NCI-H1436 (cell line): Measurements from ENCODE around the gene LCOR.

Source experiments
- DNase-seq: peaks from one replicate; lab custom pipeline; 2025; lab: John Stamatoyannopoulos, UW

Gene LCOR

DNA sequence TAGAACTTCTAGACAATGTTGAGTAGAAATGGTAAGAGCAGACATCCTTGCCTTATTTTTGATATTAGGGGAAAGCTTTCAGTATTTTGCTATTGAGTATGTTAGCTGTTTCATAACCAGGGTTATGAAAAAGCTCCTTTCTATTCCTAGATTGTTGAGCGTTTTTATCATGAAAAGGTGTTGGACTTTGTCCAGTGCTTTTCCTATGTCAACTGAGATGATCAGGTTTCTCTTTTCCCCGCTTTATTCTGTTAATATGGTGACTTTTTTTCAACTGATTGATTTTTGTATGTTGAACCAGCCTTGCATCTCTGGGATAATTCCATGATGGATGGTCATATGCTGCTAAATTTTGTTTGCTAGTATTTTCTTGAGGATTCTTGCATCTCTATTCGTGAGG is 58.5 kb downstream of the LCOR start:
- no peak for DNase-seq

DNA sequence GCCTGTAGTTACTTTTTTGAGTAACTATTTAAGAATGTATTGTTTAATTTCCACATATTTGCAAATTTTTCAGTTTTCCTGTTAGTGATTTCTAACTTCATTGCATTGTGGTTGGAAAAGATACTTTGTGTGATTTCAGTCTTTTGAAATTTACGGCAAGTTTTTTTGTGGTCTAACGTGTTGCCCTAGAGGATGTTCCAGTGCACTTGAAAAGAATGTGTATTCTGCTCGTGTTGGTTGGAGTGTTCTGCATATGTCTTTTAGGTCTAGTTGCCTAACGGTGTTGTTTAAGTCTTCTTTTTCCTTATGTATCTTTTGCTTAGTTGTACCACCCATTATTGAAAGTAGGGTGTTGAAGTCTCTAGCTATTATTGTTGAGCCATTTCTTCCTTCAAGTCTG is 59.7 kb downstream of the LCOR start:
- DNase-seq = no peak

DNA sequence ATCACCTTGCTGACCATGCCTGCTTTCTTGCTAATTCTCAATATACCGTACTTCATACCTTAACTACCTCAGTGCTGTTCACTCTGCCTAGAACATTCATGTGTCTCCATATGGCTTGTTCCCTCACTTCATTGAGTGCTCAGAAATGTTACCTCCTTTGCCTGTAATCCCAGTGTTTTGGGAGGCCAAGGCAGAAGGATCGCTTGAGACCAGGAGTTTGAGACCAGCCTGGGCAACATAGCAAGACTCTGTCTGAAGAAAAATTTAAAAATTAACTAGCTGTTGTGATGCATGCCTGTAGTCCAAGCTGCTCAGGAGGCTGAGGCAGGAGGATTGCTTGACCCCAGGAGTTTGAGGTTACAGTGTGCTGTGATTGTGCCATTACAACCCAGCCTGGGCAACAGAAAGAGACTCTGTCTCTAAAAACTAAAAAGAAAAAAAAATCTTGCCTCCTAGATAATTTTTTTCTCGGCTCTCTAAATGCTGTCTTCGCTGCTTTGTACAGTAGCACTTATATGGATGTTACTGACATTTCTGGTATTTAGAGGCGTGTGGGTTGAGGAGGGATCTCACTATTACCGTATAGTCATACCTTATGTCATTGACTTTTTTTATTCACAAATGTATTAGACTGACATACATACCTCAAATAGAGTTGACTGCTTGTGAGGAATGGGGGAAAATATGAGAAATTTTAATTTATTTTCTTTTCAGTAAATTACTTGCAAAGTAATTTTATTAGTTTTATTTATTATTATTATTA is 63.7 kb downstream of the LCOR start:
- no peak for DNase-seq

DNA sequence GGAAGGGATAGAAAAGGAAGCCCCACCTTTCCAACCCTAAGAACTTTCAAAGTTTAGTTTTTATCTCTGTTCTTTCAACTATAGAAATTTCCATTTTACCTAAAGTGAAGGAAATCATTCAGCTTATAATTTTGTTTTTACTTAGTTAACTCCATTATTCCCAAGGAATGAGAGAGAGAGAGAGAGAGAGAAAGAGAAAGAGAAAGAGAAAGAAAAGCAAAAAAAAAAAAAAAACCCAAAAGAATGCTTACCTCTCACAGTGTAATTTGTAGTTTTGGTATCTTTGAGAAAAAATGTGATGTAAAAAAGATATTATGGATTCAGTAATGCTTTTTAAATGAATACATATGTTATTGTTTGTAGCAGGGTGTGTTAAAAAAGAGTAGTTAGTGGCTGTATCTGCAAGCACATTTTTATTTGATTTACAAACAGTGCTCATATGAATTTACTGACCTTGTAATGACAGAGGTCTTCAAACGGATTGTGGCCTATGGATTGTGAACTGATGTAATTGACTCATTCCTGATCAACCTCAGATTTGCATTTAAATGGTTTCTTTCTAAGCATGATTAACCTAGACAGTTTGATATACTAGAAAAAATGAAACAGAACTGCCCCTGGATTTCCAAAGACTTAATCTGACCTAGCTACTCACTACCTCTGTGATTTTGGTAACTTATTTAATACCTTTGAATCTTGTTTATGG is 64.9 kb downstream of the LCOR start:
- DNase-seq = no peak

DNA sequence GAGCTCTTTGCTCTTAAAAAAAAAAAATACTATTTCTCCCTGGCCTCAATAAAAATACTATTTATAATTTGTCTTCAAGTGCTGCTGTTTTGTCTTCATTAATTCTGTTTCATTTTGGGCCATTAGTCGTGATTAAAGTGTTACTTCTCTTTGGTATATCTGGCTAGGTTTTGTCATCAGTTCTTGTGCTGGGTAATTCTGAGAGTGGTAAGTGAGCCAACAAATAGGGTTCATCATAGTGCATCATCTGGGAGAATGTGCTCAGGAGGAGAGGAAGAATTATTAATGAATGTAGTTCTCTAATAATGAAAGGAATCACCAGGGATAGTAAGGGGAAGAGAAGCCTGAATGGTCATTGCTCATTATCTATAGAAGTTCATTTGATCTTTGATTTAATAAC is 70.0 kb downstream of the LCOR start:
- DNase-seq = no peak

DNA sequence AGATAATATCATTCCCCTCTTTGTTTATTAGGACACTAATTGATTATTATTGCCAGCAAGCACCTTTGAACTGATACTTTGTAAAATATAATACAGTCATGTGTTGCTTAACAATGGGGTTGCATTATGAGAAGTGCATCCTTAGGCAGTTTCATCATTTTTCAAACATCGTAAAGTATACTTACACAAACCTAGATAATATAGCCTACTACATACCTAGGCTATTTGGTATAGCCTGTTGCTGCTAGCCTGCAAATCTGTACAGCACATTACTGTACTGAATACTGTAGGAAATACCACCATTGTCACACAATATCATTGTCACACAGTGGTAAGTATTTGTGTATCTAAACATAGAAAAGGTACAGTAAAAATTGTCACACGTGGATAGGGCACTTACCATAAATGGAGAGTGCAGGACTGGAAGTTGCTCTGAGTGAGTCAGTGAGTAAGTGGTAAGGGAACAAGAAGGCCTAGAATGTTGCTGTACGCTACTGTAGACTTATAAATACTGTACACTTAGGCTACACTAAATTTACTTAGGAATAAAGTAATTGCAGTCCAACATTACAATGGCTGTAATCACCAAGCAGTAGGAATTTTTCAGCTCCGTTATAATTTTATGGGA is 70.7 kb downstream of the LCOR start:
- DNase-seq = no peak

DNA sequence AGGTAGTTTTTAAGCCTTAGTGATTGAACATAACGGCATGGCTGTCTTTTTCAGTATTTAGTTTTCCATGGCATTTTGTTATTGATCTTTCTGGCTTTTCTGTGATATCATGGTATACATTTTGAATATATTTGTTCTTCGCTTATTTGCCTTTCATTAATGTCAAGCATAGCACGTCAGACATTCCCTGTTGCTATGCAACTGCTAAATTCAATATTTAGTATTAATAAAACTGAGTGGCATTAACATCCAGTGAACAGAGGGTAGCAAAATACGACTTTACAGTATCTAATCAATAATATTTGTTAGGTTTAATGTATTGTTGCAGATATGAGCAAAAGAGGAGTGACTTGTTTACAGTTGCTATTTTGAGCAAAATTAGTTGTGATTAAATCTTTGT is 72.5 kb downstream of the LCOR start:
- no peak for DNase-seq

DNA sequence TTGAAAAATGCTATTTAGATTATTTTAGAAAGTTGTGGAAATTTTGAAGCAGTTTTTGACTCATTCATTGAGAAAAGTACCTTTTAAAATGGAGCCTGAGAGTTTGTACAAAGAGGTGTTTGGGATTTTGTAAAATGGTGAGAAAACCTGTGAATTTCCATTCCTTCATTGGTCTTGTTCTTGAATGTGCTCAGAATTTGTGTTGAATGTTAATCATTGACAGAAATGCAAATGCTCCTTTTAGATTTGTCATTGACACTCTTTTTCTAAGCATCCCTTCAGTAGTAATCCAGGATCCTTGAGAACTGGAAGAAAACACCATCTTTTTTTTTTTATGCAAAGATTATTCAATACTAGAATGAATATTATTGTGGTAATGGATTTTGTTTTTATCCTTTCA is 74.8 kb downstream of the LCOR start:
- DNase-seq = no peak

DNA sequence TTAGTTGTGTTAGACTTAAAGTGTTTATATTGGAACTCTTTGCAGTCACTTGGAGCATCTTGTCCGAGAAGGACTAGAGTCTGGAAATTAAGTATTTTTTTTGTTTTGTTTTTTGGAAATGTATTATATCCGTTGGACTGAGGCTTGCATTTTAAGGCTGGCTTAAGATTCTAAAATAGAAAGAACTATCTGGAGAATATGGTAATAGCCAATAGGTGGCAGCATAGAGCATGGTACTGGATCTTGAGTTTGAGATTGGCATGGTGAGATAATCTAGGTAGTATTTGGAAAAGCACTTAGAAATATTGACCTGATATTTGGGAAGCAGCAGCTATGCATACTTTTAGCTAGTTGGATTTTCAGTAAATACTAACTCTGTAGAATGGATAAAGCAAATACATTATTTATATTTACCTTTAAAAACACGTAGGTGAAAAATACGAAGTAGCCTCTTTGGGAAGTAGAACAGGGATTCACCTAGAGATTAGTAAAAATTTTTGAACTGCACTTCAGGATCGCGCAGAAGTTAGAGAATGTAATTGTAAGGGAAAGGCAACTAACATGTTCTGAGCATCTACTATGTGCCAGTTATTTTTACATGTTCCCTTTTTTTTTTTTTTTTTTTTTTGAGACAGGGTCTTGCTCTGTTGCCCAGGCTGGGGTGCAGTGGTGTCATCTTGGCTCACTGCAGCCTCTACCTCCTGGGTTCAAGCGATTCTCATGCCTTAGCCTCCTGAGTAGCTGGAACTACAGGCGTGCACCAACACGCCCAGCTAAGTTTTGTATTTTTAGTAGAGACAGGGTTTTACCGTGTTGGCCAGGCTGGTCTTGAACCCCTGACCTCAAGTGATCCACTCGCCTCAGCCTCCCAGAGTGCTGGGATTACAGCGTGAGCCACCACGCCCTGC is 78.6 kb downstream of the LCOR start:
- no peak for DNase-seq

DNA sequence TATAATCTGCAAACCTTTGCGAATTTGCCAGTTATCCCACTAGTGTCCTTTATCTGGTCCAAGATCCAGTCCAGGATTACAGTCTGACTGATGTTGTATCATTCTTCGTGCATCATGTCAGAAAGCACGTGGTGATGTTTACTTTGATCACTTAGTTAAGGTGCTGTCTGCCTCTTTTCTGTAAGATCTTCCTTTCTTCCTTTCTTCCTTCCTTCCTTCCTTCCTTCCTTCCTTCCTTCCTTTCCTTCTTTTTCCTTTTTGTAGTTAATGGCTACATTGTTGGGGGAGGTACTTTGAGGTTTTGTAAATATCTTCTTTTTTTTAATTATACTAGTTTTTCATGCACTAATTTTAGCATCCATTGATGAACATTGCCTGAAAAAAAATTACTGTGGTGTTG is 80.3 kb downstream of the LCOR start:
- DNase-seq = no peak

DNA sequence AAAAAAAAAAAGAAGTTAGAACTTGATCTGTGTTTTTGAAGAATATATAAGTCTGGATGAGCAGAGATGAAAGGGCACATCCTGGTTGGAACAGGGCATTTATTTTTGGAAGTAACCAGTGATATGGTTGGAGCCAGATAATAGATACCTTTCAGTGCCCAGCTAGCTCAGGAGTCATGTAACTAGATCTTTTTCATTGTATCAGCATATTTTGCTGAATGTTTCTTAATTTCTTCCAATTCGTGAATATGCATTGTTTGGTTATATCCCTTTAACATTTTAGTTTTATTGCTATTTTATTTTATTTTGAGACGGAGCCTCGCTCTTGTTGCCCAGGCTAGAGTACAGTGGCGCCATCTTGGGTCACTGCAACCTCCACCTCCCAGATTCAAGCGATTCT is 81.8 kb downstream of the LCOR start:
- no peak for DNase-seq

DNA sequence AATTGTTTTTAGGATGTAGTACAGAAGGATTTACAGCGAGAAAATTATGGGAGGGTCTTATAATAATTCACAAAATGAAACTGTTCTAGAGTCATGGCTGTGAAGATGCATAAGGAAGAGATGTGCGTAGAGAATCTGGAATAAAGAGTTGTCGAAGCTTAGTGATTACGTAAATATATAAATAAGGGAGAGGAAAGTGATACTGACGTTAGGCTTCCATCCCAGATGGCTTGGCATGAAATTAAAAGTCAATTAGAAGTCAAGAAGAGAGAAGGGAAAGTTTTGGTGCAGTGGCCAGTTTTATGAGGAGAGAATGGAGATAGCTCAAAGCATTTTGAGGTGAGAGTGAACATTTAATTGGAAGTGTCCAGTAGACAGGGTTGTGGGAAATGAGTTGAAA is 85.5 kb downstream of the LCOR start:
- DNase-seq = no peak

DNA sequence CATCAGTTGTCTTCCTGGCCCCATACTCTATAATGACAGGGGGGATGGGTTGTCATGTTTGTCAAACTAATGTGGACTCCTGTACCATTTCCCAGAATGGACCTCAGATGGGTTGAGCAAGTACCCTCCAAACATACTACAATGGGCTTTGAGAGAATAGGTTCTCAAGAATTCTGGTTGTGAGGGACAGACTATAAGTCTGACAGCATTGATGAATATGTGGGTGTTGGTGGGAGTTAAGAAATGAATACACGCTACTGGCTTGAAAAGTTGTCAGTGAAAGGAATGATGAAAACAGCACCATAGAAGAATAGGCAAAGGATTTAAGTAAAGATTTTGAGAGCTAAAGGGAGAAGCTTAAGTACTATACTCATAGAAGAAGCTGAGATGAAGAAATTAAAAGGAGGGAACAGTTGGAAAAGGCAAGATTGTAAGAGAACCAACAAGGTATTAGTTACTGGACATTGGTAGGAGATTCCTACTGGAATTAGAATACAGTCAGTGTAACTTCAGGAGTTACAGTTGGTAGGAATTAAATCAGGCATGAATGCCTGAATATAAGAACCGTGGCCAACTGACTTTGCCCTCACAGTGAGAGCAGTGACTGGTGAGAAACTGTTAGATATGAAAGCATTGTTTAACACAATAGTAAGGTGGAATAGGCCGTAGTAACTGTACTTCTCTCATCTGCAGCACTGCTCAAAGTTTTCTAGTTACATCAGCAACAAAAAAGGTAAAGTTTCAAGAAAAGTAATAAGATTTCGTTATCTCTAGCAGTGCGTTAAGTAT is 86.3 kb downstream of the LCOR start:
- no peak for DNase-seq

DNA sequence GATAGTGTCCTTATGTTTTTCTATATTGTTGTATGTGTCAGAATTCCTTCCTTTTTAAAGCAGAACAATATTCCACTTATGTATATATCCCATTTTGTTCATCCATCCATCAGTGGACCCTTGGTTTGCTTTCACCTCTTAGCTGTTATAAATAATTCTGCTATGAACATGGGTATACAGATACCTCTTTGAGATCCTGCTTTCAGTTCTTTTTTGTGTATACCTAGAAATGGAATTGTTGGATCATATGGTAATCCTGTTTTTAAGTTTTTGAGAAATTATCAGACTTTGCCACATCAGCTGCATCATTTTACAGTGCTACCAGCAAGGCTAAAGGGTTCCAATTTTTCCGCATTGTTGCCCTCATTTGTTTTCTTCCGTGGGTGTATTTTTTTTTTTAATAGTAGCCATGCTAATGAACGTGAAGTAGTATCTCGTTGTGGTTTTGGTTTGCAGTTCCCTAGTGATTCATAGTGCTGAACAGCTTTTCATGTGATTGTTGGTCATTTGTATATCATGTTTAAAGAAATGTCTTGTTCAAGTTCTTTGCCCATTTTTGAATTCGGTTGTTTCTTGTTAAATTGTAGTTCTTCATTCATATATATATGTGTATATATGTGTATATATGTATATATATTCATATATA is 87.8 kb downstream of the LCOR start:
- DNase-seq = no peak

DNA sequence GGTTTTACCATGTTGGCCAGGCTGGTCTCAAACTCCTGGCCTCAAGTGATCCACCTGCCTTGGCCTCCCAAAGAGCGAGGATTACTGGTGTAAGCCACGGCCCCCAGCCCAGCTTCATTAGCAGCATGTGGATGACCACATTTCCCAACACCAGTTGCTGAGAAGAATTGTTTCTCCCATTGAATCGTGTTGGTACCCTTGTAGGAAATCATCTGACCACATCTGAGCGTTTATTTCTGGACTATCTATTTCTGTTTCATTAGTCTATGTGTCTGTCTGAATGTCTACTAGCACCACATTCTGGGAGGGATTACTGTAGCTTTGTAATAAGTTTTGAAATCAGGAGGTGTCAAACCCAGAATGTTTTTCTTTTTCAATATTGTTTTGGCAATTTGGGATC is 89.6 kb downstream of the LCOR start:
- no peak for DNase-seq

DNA sequence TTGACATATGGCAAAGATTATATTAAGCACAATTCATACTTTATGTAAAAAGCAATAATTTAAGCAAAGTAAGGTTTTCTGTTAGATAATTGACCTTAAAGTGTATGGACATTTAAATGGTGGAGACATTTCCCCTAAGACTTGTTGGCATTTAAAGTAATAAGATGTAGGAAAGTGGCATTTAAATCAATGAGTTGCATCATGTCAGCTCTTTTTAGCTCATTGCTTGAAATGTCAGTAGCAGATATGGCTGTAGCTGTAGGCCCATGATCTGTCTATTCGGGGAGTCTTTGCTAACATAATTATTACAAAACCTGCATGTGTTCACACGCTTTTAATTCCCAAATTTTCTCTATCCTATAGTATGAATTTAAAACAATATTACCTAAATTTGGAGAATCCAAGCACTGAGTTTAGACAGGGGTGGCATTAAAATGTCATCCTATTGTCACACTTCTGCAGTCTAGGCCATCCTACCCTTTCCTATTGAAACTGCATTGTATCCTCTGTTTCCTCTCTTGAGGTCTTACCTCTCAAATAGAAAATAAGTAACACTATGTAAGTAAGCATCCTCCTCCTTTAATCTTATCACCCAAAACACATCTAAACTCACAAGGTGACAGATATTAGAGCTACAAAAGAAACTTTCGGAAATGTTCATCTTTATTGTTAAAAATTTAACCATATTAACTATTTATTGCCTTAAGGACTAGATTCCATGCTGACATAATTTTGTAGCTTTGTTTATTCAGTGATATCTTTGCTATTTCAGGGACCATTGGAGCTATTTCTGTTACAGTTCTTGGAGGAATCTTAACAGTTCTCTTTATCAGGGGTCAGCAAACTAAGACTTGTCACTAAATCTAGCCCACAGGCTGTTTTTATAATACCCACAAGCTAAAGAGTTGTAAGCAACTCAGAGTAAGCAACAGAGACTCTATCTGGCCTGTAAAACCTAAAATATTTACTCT is 91.2 kb downstream of the LCOR start:
- DNase-seq = no peak

DNA sequence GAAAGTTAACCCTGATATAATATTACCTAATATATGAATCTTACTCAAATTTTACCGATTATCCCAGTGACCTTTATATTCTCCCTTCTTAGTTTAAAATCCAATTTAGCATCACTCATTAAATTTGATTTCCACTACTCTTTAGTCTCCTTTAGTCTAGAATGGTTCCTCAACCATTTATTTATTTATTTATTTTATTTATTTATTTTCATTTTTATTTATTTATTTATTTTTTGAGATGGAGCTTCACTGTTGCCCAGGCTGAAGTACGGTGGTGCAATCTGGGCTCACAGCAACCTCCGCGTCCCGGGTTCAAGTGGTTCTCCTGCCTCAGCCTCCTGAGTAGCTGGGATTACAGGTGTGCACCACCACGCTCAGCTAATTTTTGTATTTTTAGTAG is 92.8 kb downstream of the LCOR start:
- DNase-seq = no peak

DNA sequence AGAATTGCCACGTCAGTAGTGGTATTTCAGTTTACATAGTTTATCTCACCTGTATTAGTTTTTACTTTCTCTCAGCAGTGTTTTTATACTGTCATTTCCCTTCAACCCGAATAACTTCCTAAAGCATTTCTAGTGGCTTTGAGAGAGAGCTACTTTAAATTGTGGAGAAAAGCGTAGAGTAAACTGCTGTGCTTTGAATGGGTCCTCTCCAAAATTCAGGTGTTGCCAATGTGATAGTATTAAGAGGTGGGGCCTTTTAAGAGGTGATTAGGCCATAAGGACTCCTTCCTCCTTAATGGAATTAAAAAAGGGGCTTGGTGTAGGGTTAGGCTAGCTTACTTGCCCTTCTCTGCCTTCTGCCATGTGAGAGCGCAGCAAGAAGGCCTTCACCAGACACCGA is 98.4 kb downstream of the LCOR start:
- no peak for DNase-seq

DNA sequence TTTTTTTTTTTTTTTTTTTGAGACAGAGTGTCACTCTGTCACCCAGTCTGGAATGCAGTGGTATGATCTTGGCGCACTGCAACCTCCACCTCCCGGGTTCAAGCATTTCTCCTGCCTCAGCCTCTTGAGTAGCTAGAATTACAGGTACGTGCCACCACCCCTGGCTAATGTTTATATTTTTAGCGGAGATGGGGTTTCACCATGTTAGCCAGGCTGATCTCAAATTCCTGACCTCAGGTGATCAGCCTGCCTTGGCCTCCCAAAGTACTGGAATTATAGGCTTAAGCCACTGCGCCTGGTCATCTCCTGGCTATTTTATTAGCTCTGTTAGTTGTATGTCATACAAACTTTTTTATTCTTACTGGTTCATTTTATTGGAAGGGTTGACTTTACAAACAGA is 103.0 kb downstream of the LCOR start:
- no peak for DNase-seq

DNA sequence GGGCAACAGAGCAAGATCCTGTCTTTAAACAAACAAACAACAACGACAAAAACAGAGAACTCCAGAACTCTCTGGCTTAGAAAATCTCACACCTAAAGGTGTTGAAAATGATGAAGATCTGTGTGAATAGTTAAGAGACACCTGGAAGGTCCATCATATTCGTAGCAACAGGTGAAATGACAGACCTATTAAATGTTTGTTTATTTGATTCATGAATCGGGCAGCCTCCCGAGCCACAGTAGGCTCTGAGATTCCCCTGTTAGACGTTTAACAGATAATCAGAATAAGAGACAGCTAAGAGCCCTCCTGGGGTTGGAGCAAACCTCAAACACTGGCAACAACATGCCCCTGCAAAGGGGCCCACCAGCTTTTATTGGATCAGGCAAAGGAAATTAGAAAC is 103.7 kb downstream of the LCOR start:
- no peak for DNase-seq
